ENCODE results near the gene SVOPL. TPM values are rescaled to one million over a fixed set of nuclear protein-coding genes. Genes with fewer than 3 reads are reported as not detected.

The SVOPL gene
- total and polyA plus RNA-seq, 2 donors (not counting 3 experiments of a cell fraction or from before 2014, with no cell fraction given): not detected

- FAIRE-seq: no peak
- CTCF ChIA-PET: interaction anchor here (1.5 kb wide), 1 partner anchor 8 kb away, joined by 4 read pairs; no protein-coding TSS in a partner anchor
- no peak for DNase-seq (ENCODE audit: low read depth, low spot score)
- no peaks in the 10 kb centered on the region for H3K4me1 ChIP-seq (ENCODE audit: control insufficient read depth, extremely low read depth, insufficient read depth, low read length)
- dilution Hi-C loops (cut with MboI; ENCODE audit: extremely low pct_ligation_motif_present, low sequenced_read_pairs) (no loop called here), intact Hi-C loops (cut with micrococcal nuclease) (no loop called here)
- POLR2A ChIA-PET: no interaction called here
- no peak overlapping the region for H3K4me3 ChIP-seq (replicated peaks in 1 of 3; ENCODE audit: insufficient read depth in 1 of 3, low read depth in 1 of 3, low read length in 3 of 3)
- no peaks in the 10 kb centered on the region for H3K9me3 ChIP-seq (replicated peaks; ENCODE audit: control insufficient read depth, insufficient read depth, low read length)
- no peaks in the 10 kb centered on the region for H4K20me1 ChIP-seq (replicated peaks; ENCODE audit: control insufficient read depth, extremely low read depth, insufficient read depth, low read length)
- peaks cover 2 to 3% of the 10 kb centered on the region in 2 experiments for H3K27me3 ChIP-seq (ENCODE audit: control insufficient read depth in 2 of 2, insufficient read depth in 2 of 2, low read length in 2 of 2)
- H3K27ac ChIP-seq (ENCODE audit: insufficient read depth, low read depth, low read length): no peak overlapping the region
- H3K36me3 ChIP-seq (ENCODE audit: control insufficient read depth in 2 of 2, extremely low read depth in 1 of 2, insufficient read depth in 2 of 2, low read length in 2 of 2): no peaks in the 10 kb centered on the region
- no peak overlapping the region for H2AFZ ChIP-seq (ENCODE audit: low read depth, low read length)
- H3K79me2 ChIP-seq (ENCODE audit: control insufficient read depth, insufficient read depth, low read length): no peaks in the 10 kb centered on the region
- TF ChIP-seq GATA2 (IDR thresholded peaks at IDR 0.05; ENCODE audit: insufficient read depth, insufficient read length, low read depth, low read length) (no peak), EZH2 (IDR thresholded peaks at IDR 0.05; ENCODE audit: borderline replicate concordance, low read depth, low read length, severe bottlenecking) (no peak), MYC (IDR thresholded peaks at IDR 0.05; ENCODE audit: low read depth, low read length) (no peak), MAX (IDR thresholded peaks at IDR 0.05; ENCODE audit: insufficient read depth, insufficient read length) (no peak), POLR2AphosphoS5 (IDR thresholded peaks at IDR 0.05; ENCODE audit: insufficient read depth, low read depth, low read length) (no peak), CTCF (IDR thresholded peaks at IDR 0.05; ENCODE audit: extremely low read depth in 1 of 2, insufficient read depth in 1 of 2, low read depth in 1 of 2, low read length in 2 of 2) (no peak), FOS (IDR thresholded peaks at IDR 0.05; ENCODE audit: borderline replicate concordance, insufficient read depth, low read length) (no peak), JUN (IDR thresholded peaks at IDR 0.05; ENCODE audit: borderline replicate concordance, insufficient read depth, insufficient read length, low read depth) (no peak), POLR2A (IDR thresholded peaks at IDR 0.05; ENCODE audit: low read depth, low read length) (no peak)
- no peak overlapping the region for H3K9ac ChIP-seq (replicated peaks; ENCODE audit: extremely low read depth, insufficient read depth, low read length)
- no TSS peak for BruUV-seq (replicated peaks)
- no peaks in the 10 kb centered on the region for H3K9me1 ChIP-seq (replicated peaks; ENCODE audit: control insufficient read depth, extremely low read depth, insufficient read depth, low read length)
- no peak overlapping the region for H3K4me2 ChIP-seq (ENCODE audit: insufficient read depth, low read length)
Measured at GRCh38 chr7:138668946-138669345, 32.2 kb downstream of the SVOPL start.
